Head of caudate nucleus (tissue), 42 donors: Measurements from ENCODE around the gene TAGLN2.
A peak's percentile ranks its signal among the peaks of the same experiment; 100 is the strongest.

Experiments
- DNase-seq, 42 donors: peaks; one replicate each; pipeline versions ENCODE4 v3.0.0 to v3.0.0-alpha.2; 2020 to 2021; ENCODE audit warnings: mixed read lengths in 7 of 42
- intact Hi-C: fragments of 100-400 bp; cut with DNase I; formaldehyde crosslinking; loops from one replicate; pipeline ENCODE4 v1.15.0; 2022

TAGLN2 gene

GRCh38 chr1:159951551-159951950, 26.2 kb upstream of the TAGLN2 start:
- intact Hi-C loops = no loop called here
- DNase-seq = peak in 1 of 42 donors; percentile 4

- intact Hi-C loops = no loop called here
Observed at GRCh38 chr1:159951016-159951415, 25.7 kb upstream of the TAGLN2 start.

GRCh38 chr1:159949981-159950381, 24.7 kb upstream of the TAGLN2 start:
- intact Hi-C loops = no loop called here
- peak in 1 of 42 donors; percentile 15 for DNase-seq

More at GRCh38 chr1:159951016-159951415, 25.7 kb upstream of the TAGLN2 start:
- no peak for DNase-seq

GRCh38 chr1:159949123-159949522, 23.8 kb upstream of the TAGLN2 start:
- intact Hi-C loops = no loop called here
- peak in 2 of 42 donors; percentile 2 to 19 for DNase-seq

GRCh38 chr1:159947942-159948341, 22.6 kb upstream of the TAGLN2 start:
- intact Hi-C loops = no loop called here
- no peak for DNase-seq

GRCh38 chr1:159946242-159947187, 21.2 kb upstream of the TAGLN2 start:
- DNase-seq = peak in 2 of 42 donors; percentile 22 to 34
- intact Hi-C loops = no loop called here

- DNase-seq = peak; percentile 57 to 94 (median 86)
- intact Hi-C loops = no loop called here
Observed at GRCh38 chr1:159945483-159946241, 20.4 kb upstream of the TAGLN2 start, which contains the start of gene IGSF9. Gene IGSF9 (minus strand): TSS chr1:159945613. CDS start chr1:159943454, 2,159 bp downstream.

- intact Hi-C loops = no loop called here
- DNase-seq = peak in 7 of 42 donors; percentile 17 to 54 (median 34)
Observed at GRCh38 chr1:159944623-159945455, 19.5 kb upstream of the TAGLN2 start.

- intact Hi-C loops = no loop called here
- DNase-seq = peak in 11 of 42 donors; percentile 23 to 75 (median 48)
Observed at GRCh38 chr1:159943908-159944622, 18.8 kb upstream of the TAGLN2 start.

- DNase-seq = peak in 1 of 42 donors; percentile 9
- intact Hi-C loops = no loop called here
Observed at GRCh38 chr1:159943278-159943640, 18.0 kb upstream of the TAGLN2 start.

GRCh38 chr1:159942632-159943277, 17.4 kb upstream of the TAGLN2 start:
- intact Hi-C loops = no loop called here
- peak in 1 of 42 donors; percentile 25 for DNase-seq

- intact Hi-C loops = no loop called here
- DNase-seq = no peak
Observed at GRCh38 chr1:159941591-159942560, 16.6 kb upstream of the TAGLN2 start.

- intact Hi-C loops = no loop called here
- no peak for DNase-seq
Observed at GRCh38 chr1:159941141-159941540, 15.8 kb upstream of the TAGLN2 start.

- intact Hi-C loops = no loop called here
- no peak for DNase-seq
Observed at GRCh38 chr1:159940006-159940620, 14.8 kb upstream of the TAGLN2 start.

GRCh38 chr1:159939678-159940002, 14.3 kb upstream of the TAGLN2 start:
- no peak for DNase-seq
- intact Hi-C loops = no loop called here

GRCh38 chr1:159938905-159939677, 13.8 kb upstream of the TAGLN2 start:
- no peak for DNase-seq
- intact Hi-C loops = no loop called here
